ENCODE results near the gene C4BPA. TPM values are rescaled to one million over a fixed set of nuclear protein-coding genes. Genes with fewer than 3 reads are reported as not detected.
A peak's percentile ranks its signal among the peaks of the same experiment; 100 is the strongest.

The C4BPA gene
- total RNA-seq (not detected), polyA plus RNA-seq (not detected), total RNA-seq (0 reads per million in 6 experiments)

GRCh38 chr1:207103892-207104373, at the start of gene C4BPA:
Gene C4BPA, plus strand, starts transcription at chr1:207104233. Its CDS starts 8,793 bp downstream, at chr1:207113026.
- no peak within 1 kb of the TSS for H3K27ac Mint-ChIP-seq
- DNase-seq (no peak), ATAC-seq (no peak)
- peaks cover 0 to 14% (median 8%) of the 10 kb centered on the region in 5 donors for H3K27me3 Mint-ChIP-seq
- no peaks in the 10 kb centered on the region for H3K9me3 Mint-ChIP-seq
- POLR2A ChIA-PET, result no interaction called here
- no peak within 1 kb of the TSS for H3K4me3 Mint-ChIP-seq
- H3K36me3 Mint-ChIP-seq, result no peaks in the 10 kb centered on the region
- H3K4me1 Mint-ChIP-seq, result peaks cover 0 to 1% (median 0%) of the 10 kb centered on the region in 4 donors

- Mint-ChIP-seq H3K27ac (peak overlapping the region in 9 of 10 donors; percentile 29 to 100 (median 84)), H3K36me3 (peaks cover 0 to 6% (median 0%) of the 10 kb centered on the region in 3 donors), H3K9me3 (no peaks in the 10 kb centered on the region)
These were observed 49.5 kb upstream of the C4BPA start for GRCh38 chr1:207054491-207054890.

GRCh38 chr1:207055386-207056001, 48.5 kb upstream of the C4BPA start:
- POLR2A ChIA-PET, result interaction anchor here (1.6 to 1.9 kb wide), 2 partner anchors 16 to 266 kb away, joined by 4 to 5 read pairs; partner anchors contain the start of gene CD55
- H3K4me1 Mint-ChIP-seq, result peaks cover 14 to 45% (median 38%) of the 10 kb centered on the region in 4 donors
- H3K36me3 Mint-ChIP-seq, result peaks cover 0 to 5% (median 0%) of the 10 kb centered on the region in 3 donors
- peak overlapping the region in 1 of 10 donors; percentile 99 for H3K4me3 Mint-ChIP-seq
- no peak for ATAC-seq
- peak overlapping the region in 4 of 10 donors; percentile 35 to 86 (median 77) for H3K27ac Mint-ChIP-seq
- H3K27me3 Mint-ChIP-seq, result no peaks in the 10 kb centered on the region
- no peaks in the 10 kb centered on the region for H3K9me3 Mint-ChIP-seq
- no peak for DNase-seq

More at GRCh38 chr1:207054491-207054890, 49.5 kb upstream of the C4BPA start:
- DNase-seq (no peak), ATAC-seq (no peak)
- peak overlapping the region in 8 of 10 donors; percentile 81 to 100 (median 98) for H3K4me3 Mint-ChIP-seq
- peaks cover 20 to 53% (median 44%) of the 10 kb centered on the region in 4 donors for H3K4me1 Mint-ChIP-seq
- no peaks in the 10 kb centered on the region for H3K27me3 Mint-ChIP-seq
- POLR2A ChIA-PET, result interaction anchor here (1.6 to 1.9 kb wide), 2 partner anchors 17 to 267 kb away, joined by 4 to 5 read pairs; partner anchors contain the start of gene CD55

- Mint-ChIP-seq H3K4me3 (no peak overlapping the region), H3K27me3 (no peaks in the 10 kb centered on the region), H3K4me1 (peaks cover 9 to 36% (median 30%) of the 10 kb centered on the region in 4 donors), H3K27ac (no peak overlapping the region), H3K36me3 (peaks cover 0 to 13% (median 0%) of the 10 kb centered on the region in 3 donors), H3K9me3 (no peaks in the 10 kb centered on the region)
- no peak for DNase-seq
- no peak for ATAC-seq
- POLR2A ChIA-PET, result no interaction called here
These were observed 47.4 kb upstream of the C4BPA start for GRCh38 chr1:207056673-207057072.

- no peak for DNase-seq
- Mint-ChIP-seq H3K4me3 (no peak overlapping the region), H3K27me3 (no peaks in the 10 kb centered on the region), H3K4me1 (peaks cover 2 to 29% (median 17%) of the 10 kb centered on the region in 4 donors), H3K36me3 (peaks cover 6 to 27% (median 9%) of the 10 kb centered on the region in 3 donors), H3K27ac (no peak overlapping the region), H3K9me3 (no peaks in the 10 kb centered on the region)
- no peak for ATAC-seq
- POLR2A ChIA-PET, result no interaction called here
These were observed 45.8 kb upstream of the C4BPA start for GRCh38 chr1:207058252-207058651.

- no peaks in the 10 kb centered on the region for H3K27me3 Mint-ChIP-seq
- peaks cover 2 to 23% (median 12%) of the 10 kb centered on the region in 4 donors for H3K4me1 Mint-ChIP-seq
- H3K9me3 Mint-ChIP-seq, result no peaks in the 10 kb centered on the region
- POLR2A ChIA-PET, result no interaction called here
- H3K4me3 Mint-ChIP-seq, result no peak overlapping the region
- H3K27ac Mint-ChIP-seq, result peak overlapping the region in 1 of 10 donors; percentile 5
- H3K36me3 Mint-ChIP-seq, result peaks cover 6 to 36% (median 9%) of the 10 kb centered on the region in 3 donors
- DNase-seq, result no peak
- ATAC-seq, result no peak
These were observed 44.9 kb upstream of the C4BPA start for GRCh38 chr1:207058878-207059867.

GRCh38 chr1:207059881-207060280, 44.2 kb upstream of the C4BPA start:
- no peak overlapping the region for H3K27ac Mint-ChIP-seq
- ATAC-seq (no peak), DNase-seq (no peak)
- POLR2A ChIA-PET, result interaction anchor here (0.6 to 0.9 kb wide), 2 partner anchors 12 to 14 kb away, joined by 3 to 4 read pairs; no protein-coding TSS in a partner anchor
- H3K9me3 Mint-ChIP-seq, result no peaks in the 10 kb centered on the region
- H3K36me3 Mint-ChIP-seq, result peaks cover 6 to 41% (median 9%) of the 10 kb centered on the region in 3 donors
- H3K4me3 Mint-ChIP-seq, result no peak overlapping the region
- H3K4me1 Mint-ChIP-seq, result peaks cover 1 to 16% (median 7%) of the 10 kb centered on the region in 4 donors
- no peaks in the 10 kb centered on the region for H3K27me3 Mint-ChIP-seq

- Mint-ChIP-seq H3K4me3 (no peak overlapping the region), H3K4me1 (peaks cover 0 to 11% (median 6%) of the 10 kb centered on the region in 4 donors), H3K27ac (no peak overlapping the region), H3K36me3 (peaks cover 6 to 46% (median 9%) of the 10 kb centered on the region in 3 donors), H3K27me3 (no peaks in the 10 kb centered on the region), H3K9me3 (no peaks in the 10 kb centered on the region)
- no peak for DNase-seq
- POLR2A ChIA-PET, result interaction anchor here (0.6 to 0.9 kb wide), 2 partner anchors 11 to 15 kb away, joined by 3 to 4 read pairs; no protein-coding TSS in a partner anchor
- no peak for ATAC-seq
These were observed 43.4 kb upstream of the C4BPA start for GRCh38 chr1:207060596-207060995.

GRCh38 chr1:207062058-207062457, 42.0 kb upstream of the C4BPA start:
- ATAC-seq (no peak), DNase-seq (no peak)
- Mint-ChIP-seq H3K27ac (no peak overlapping the region), H3K36me3 (peaks cover 6 to 48% (median 9%) of the 10 kb centered on the region in 3 donors), H3K27me3 (no peaks in the 10 kb centered on the region), H3K9me3 (no peaks in the 10 kb centered on the region), H3K4me3 (no peak overlapping the region), H3K4me1 (peaks cover 0 to 11% (median 4%) of the 10 kb centered on the region in 4 donors)
- POLR2A ChIA-PET, result no interaction called here

GRCh38 chr1:207063014-207063413, 41.0 kb upstream of the C4BPA start:
- POLR2A ChIA-PET, result no interaction called here
- Mint-ChIP-seq H3K4me3 (no peak overlapping the region), H3K27ac (no peak overlapping the region), H3K9me3 (no peaks in the 10 kb centered on the region), H3K27me3 (no peaks in the 10 kb centered on the region), H3K36me3 (peaks cover 6 to 49% (median 14%) of the 10 kb centered on the region in 3 donors), H3K4me1 (peaks cover 0 to 11% (median 4%) of the 10 kb centered on the region in 4 donors)
- DNase-seq (no peak), ATAC-seq (no peak)

- POLR2A ChIA-PET, result no interaction called here
- no peak overlapping the region for H3K4me3 Mint-ChIP-seq
- DNase-seq (no peak), ATAC-seq (no peak)
- no peak overlapping the region for H3K27ac Mint-ChIP-seq
- H3K36me3 Mint-ChIP-seq, result peaks cover 6 to 54% (median 14%) of the 10 kb centered on the region in 3 donors
- no peaks in the 10 kb centered on the region for H3K27me3 Mint-ChIP-seq
- H3K9me3 Mint-ChIP-seq, result no peaks in the 10 kb centered on the region
- H3K4me1 Mint-ChIP-seq, result peaks cover 7 to 16% (median 8%) of the 10 kb centered on the region in 4 donors
These were observed 39.5 kb upstream of the C4BPA start for GRCh38 chr1:207064561-207064960.

- DNase-seq, result no peak
- no peak for ATAC-seq
- H3K4me3 Mint-ChIP-seq, result no peak overlapping the region
- H3K36me3 Mint-ChIP-seq, result peaks cover 6 to 41% (median 10%) of the 10 kb centered on the region in 3 donors
- POLR2A ChIA-PET, result no interaction called here
- peak overlapping the region in 1 of 10 donors; percentile 62 for H3K27ac Mint-ChIP-seq
- H3K4me1 Mint-ChIP-seq, result peaks cover 17 to 42% (median 35%) of the 10 kb centered on the region in 4 donors
- no peaks in the 10 kb centered on the region for H3K27me3 Mint-ChIP-seq
- no peaks in the 10 kb centered on the region for H3K9me3 Mint-ChIP-seq
These were observed 36.8 kb upstream of the C4BPA start for GRCh38 chr1:207067185-207067584.
